Suprapubic skin (tissue), 4 donors: ENCODE results near the gene CBLB. TPM values are rescaled to one million over a fixed set of nuclear protein-coding genes. Genes with fewer than 3 reads are reported as not detected.
"Not testable (repeated sequence)": the region's sequence is repeated elsewhere in the genome, so short reads cannot be mapped to it uniquely, and the experiment has no call there.

Experiments
- DNase-seq, 2 donors: peaks; one replicate each; pipeline ENCODE4 v3.0.0-alpha.2; 2019; ENCODE audit warnings: low spot score in 2 of 2
- H3K27ac ChIP-seq: fragments of 200-600 bp; sonication (generic); one replicate; pipeline ENCODE4 v1.5.1; 2019
- H3K27me3 ChIP-seq: fragments of 200-600 bp; sonication (generic); one replicate; pipeline ENCODE4 v1.5.1; 2019
- H3K36me3 ChIP-seq: fragments of 200-600 bp; sonication (generic); one replicate; pipeline ENCODE4 v1.5.1; 2019
- H3K4me1 ChIP-seq: fragments of 200-600 bp; sonication (generic); one replicate; pipeline ENCODE4 v1.5.1; 2019
- H3K4me3 ChIP-seq: fragments of 200-600 bp; sonication (generic); one replicate; pipeline ENCODE4 v1.5.1; 2019; ENCODE audit warnings: mild to moderate bottlenecking
- H3K9me3 ChIP-seq: fragments of 200-600 bp; sonication (generic); one replicate; pipeline ENCODE4 v1.5.1; 2019
- CTCF ChIP-seq, 2 donors: fragments of 200-600 bp in 1 of 2; fragments of 450-650 bp in 1 of 2; sonication (generic) in 1 of 2; IDR thresholded peaks; one replicate each; pipeline ENCODE4 v1.5.1; 2016 to 2019; ENCODE audit warnings: antibody characterized with exemption in 2 of 2, mild to moderate bottlenecking in 1 of 2, moderate library complexity in 1 of 2
- EP300 ChIP-seq: sonication (generic); formaldehyde crosslinking; IDR thresholded peaks from one replicate; pipeline ENCODE4 v1.6.1; 2017; ENCODE audit warnings: antibody characterized with exemption
- POLR2A ChIP-seq, 2 donors: fragments of 450-650 bp; IDR thresholded peaks; one replicate each; pipeline ENCODE4 v1.6.1; 2017; ENCODE audit warnings: antibody characterized with exemption in 2 of 2, mild to moderate bottlenecking in 2 of 2, moderate library complexity in 2 of 2
- POLR2AphosphoS5 ChIP-seq, 3 donors: sonication (generic); formaldehyde crosslinking; IDR thresholded peaks; one replicate each; pipeline ENCODE4 v1.6.1; 2017; ENCODE audit warnings: antibody characterized with exemption in 3 of 3
- WGBS: methylation state at CpG from one replicate; pipeline ENCODE4 v1.1.5; 2018; 5-methylcytosine and 5-hydroxymethylcytosine counted together
- total RNA-seq, 4 donors: library from RNA; depleted of rRNA; stranded (reverse); fragments of >200 nt; gene quantifications; one replicate each; pipeline ENCODE4 v1.1.0, GENCODE V29; 2016

The CBLB gene
- total RNA-seq, 4 donors from 2014 or later, result 16.8 to 43.8 (median 25.2) TPM

GRCh38 chr3:105765308-105765639 lies 103.5 kb downstream of the CBLB start:
- H3K9me3 ChIP-seq, result no peaks in the 10 kb centered on the region
- no peak overlapping the region for H3K4me3 ChIP-seq
- peaks cover 18% of the 10 kb centered on the region for H3K36me3 ChIP-seq
- DNase-seq, result no peak
- H3K4me1 ChIP-seq, result no peaks in the 10 kb centered on the region
- H3K27ac ChIP-seq, result no peak overlapping the region
- TF ChIP-seq POLR2AphosphoS5 (IDR thresholded peaks at IDR 0.05), result no peak
- TF ChIP-seq EP300, result no peak
- no peaks in the 10 kb centered on the region for H3K27me3 ChIP-seq

- Histone ChIP-seq H3K27ac (no peak overlapping the region), H3K36me3 (peaks cover 18% of the 10 kb centered on the region), H3K9me3 (no peaks in the 10 kb centered on the region), H3K27me3 (no peaks in the 10 kb centered on the region), H3K4me3 (no peak overlapping the region), H3K4me1 (no peaks in the 10 kb centered on the region)
- no peak for DNase-seq
- no peak for TF ChIP-seq EP300
- TF ChIP-seq POLR2AphosphoS5 (IDR thresholded peaks at IDR 0.05), result no peak
- TF ChIP-seq POLR2A (IDR thresholded peaks at IDR 0.05), result no peak
- TF ChIP-seq CTCF (IDR thresholded peaks at IDR 0.05), result no peak
- 70% methylated on average over 2 of the region's 2 CpGs for WGBS
Observed at GRCh38 chr3:105764378-105765307, 104.2 kb downstream of the CBLB start.

- Histone ChIP-seq H3K4me3 (no peak overlapping the region), H3K27ac (no peak overlapping the region), H3K27me3 (no peaks in the 10 kb centered on the region), H3K4me1 (no peaks in the 10 kb centered on the region), H3K36me3 (peaks cover 21% of the 10 kb centered on the region), H3K9me3 (no peaks in the 10 kb centered on the region)
- DNase-seq, result no peak
- TF ChIP-seq POLR2A (IDR thresholded peaks at IDR 0.05), result no peak
- no peak for TF ChIP-seq EP300
- TF ChIP-seq CTCF (IDR thresholded peaks at IDR 0.05), result no peak
- no peak for TF ChIP-seq POLR2AphosphoS5 (IDR thresholded peaks at IDR 0.05)
Observed at GRCh38 chr3:105763659-105764036, 105.2 kb downstream of the CBLB start.

GRCh38 chr3:105762749-105763658 lies 105.8 kb downstream of the CBLB start:
- no peak for TF ChIP-seq CTCF (IDR thresholded peaks at IDR 0.05)
- no peak for TF ChIP-seq EP300
- no peak for TF ChIP-seq POLR2AphosphoS5 (IDR thresholded peaks at IDR 0.05)
- no peak for TF ChIP-seq POLR2A (IDR thresholded peaks at IDR 0.05)

GRCh38 chr3:105762214-105762613 lies 106.6 kb downstream of the CBLB start:
- H3K9me3 ChIP-seq, H3K4me3 ChIP-seq, H3K4me1 ChIP-seq, DNase-seq, H3K27me3 ChIP-seq, H3K27ac ChIP-seq: not testable (repeated sequence)
- peaks cover 24% of the 10 kb centered on the region for H3K36me3 ChIP-seq
- 82% methylated on average over 1 of the region's 1 CpG for WGBS

More at GRCh38 chr3:105762749-105763658, 105.8 kb downstream of the CBLB start:
- H3K9me3 ChIP-seq, result no peaks in the 10 kb centered on the region
- DNase-seq, result no peak
- peaks cover 24% of the 10 kb centered on the region for H3K36me3 ChIP-seq
- H3K27me3 ChIP-seq, result no peaks in the 10 kb centered on the region
- WGBS, result 96% methylated on average over 13 of the region's 13 CpGs
- no peak overlapping the region for H3K4me3 ChIP-seq
- H3K27ac ChIP-seq, result no peak overlapping the region
- H3K4me1 ChIP-seq, result no peaks in the 10 kb centered on the region
